Measurements from ENCODE around the gene TPST2.

DNA sequence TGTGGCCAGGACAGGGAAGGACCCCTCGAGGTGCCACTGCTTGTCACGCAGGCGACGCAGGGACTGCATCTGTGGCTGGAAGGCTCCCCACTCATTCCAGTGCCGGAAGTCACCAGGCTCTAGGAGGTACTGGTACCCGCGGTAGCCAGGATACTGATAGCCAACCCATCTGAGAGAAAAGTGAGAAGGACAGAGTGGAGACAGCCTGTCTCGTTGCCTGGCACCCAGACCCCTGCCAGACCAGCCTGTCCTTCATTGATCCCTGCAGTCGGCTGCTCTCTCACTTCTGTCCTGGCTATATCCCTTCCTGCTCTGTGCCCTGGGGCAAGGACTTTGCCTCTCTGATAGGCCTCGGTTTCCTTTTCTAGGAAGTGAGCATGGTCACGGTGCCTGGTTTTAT, 9.6 kb upstream of the TPST2 start:
- TF ChIP-seq, protein P1, sequence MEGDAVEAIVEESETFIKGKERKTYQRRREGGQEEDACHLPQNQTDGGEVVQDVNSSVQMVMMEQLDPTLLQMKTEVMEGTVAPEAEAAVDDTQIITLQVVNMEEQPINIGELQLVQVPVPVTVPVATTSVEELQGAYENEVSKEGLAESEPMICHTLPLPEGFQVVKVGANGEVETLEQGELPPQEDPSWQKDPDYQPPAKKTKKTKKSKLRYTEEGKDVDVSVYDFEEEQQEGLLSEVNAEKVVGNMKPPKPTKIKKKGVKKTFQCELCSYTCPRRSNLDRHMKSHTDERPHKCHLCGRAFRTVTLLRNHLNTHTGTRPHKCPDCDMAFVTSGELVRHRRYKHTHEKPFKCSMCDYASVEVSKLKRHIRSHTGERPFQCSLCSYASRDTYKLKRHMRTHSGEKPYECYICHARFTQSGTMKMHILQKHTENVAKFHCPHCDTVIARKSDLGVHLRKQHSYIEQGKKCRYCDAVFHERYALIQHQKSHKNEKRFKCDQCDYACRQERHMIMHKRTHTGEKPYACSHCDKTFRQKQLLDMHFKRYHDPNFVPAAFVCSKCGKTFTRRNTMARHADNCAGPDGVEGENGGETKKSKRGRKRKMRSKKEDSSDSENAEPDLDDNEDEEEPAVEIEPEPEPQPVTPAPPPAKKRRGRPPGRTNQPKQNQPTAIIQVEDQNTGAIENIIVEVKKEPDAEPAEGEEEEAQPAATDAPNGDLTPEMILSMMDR (conservative IDR thresholded peaks at IDR 0.05), result no peak
- no peak for TF ChIP-seq ZFX (IDR thresholded peaks at IDR 0.05)

Data from C4-2B (cell line).